ENCODE results near the gene AGAP1.

DNA sequence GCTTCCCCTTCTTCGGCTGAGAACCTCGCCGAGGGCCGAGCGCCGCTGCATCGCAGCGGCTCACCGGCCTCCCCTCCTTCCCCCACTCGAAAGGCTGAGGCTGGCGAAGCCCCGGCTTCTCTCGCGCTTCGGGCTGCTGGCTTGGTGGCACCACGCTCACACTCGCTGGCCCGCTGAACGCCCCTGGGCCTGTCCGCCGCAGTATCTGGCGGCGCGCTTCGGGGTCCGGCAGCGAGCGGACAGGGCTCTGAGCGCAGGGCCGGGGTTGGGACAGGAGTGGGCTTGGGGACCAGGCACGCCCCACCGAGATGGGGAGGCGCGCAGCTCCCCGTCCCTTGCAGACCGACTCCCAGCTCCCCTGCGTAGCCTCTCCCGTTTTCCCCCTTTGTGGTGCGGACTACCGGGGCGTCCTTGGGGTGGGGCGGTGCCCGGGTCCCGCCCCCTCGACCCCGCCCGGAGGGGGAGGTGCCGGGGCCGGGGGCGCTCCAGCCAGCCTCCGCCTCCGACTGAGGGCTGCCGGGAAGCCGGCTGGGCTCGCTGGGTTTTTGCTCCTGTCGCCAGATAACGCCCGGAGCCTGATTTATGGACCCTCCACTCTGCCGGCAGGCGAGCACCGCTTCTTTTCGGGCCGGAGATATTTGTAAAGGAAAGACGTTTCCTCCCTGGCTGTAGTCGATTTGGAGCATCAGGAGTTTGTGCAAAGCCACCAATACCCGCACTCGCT, 670.5 kb downstream of the AGAP1 start:
- TF ChIP-seq, protein P1, sequence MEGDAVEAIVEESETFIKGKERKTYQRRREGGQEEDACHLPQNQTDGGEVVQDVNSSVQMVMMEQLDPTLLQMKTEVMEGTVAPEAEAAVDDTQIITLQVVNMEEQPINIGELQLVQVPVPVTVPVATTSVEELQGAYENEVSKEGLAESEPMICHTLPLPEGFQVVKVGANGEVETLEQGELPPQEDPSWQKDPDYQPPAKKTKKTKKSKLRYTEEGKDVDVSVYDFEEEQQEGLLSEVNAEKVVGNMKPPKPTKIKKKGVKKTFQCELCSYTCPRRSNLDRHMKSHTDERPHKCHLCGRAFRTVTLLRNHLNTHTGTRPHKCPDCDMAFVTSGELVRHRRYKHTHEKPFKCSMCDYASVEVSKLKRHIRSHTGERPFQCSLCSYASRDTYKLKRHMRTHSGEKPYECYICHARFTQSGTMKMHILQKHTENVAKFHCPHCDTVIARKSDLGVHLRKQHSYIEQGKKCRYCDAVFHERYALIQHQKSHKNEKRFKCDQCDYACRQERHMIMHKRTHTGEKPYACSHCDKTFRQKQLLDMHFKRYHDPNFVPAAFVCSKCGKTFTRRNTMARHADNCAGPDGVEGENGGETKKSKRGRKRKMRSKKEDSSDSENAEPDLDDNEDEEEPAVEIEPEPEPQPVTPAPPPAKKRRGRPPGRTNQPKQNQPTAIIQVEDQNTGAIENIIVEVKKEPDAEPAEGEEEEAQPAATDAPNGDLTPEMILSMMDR (IDR thresholded peaks at IDR 0.05 in 8 of 11, conservative IDR thresholded peaks at IDR 0.05 in 3 of 11), result no peak
- no peak for TF ChIP-seq POLR2A (IDR thresholded peaks at IDR 0.05)

Data from spleen (tissue), 7 donors.